Anterior cingulate cortex (tissue), 58 donors: ENCODE measurements around the gene OCEL1.

Source experiments
- DNase-seq, 58 donors: peaks; one replicate each; lab custom pipeline; 2025; lab: John Stamatoyannopoulos, UW

OCEL1 gene

GRCh38 chr19:17209126-17210036 lies 16.6 kb upstream of the OCEL1 start:
- DNase-seq, result no peak

GRCh38 chr19:17210296-17210695 lies 15.7 kb upstream of the OCEL1 start:
- DNase-seq, result no peak

- no peak for DNase-seq
Observed at GRCh38 chr19:17211547-17212446, 14.2 kb upstream of the OCEL1 start.

- no peak for DNase-seq
Observed at GRCh38 chr19:17213334-17213733, 12.7 kb upstream of the OCEL1 start.

GRCh38 chr19:17214508-17215126 lies 11.4 kb upstream of the OCEL1 start:
- no peak for DNase-seq

- peak; percentile 42 to 96 (median 86) for DNase-seq
Observed at GRCh38 chr19:17215127-17215971, 10.7 kb upstream of the OCEL1 start, which contains the start of gene USE1. USE1 (plus strand) TSS chr19:17215357; CDS start chr19:17215406, 49 bp downstream.

GRCh38 chr19:17216058-17216670 lies 9.9 kb upstream of the OCEL1 start:
- DNase-seq, result peak in 3 of 58 donors; percentile 17 to 26 (median 18)

- no peak for DNase-seq
Observed at GRCh38 chr19:17219286-17219685, 6.7 kb upstream of the OCEL1 start.

GRCh38 chr19:17220207-17220758 lies 5.7 kb upstream of the OCEL1 start:
- peak in 6 of 58 donors; percentile 6 to 16 (median 10) for DNase-seq

- no peak for DNase-seq
Observed at GRCh38 chr19:17225053-17225452, 973 bp upstream of the OCEL1 start.

GRCh38 chr19:17227798-17228367 lies 1.9 kb downstream of the OCEL1 start:
- DNase-seq, result no peak

GRCh38 chr19:17229890-17230289 lies 3.9 kb downstream of the OCEL1 start:
- DNase-seq, result no peak

- DNase-seq, result no peak
Observed at GRCh38 chr19:17232258-17232657, 6.2 kb downstream of the OCEL1 start.

- DNase-seq, result peak in 15 of 58 donors; percentile 6 to 36 (median 16)
Observed at GRCh38 chr19:17234911-17235299, 8.9 kb downstream of the OCEL1 start.

GRCh38 chr19:17235300-17235970 lies 9.4 kb downstream of the OCEL1 start:
- DNase-seq, result peak in 53 of 58 donors; percentile 10 to 84 (median 46)

- DNase-seq, result no peak
Observed at GRCh38 chr19:17235971-17236777, 10.1 kb downstream of the OCEL1 start.
